ENCODE data around the gene PDE5A. TPM values are rescaled to one million over a fixed set of nuclear protein-coding genes. Genes with fewer than 3 reads are reported as not detected.

PDE5A gene
- total RNA-seq, 1 experiment from 2014 or later: 114 TPM

DNA sequence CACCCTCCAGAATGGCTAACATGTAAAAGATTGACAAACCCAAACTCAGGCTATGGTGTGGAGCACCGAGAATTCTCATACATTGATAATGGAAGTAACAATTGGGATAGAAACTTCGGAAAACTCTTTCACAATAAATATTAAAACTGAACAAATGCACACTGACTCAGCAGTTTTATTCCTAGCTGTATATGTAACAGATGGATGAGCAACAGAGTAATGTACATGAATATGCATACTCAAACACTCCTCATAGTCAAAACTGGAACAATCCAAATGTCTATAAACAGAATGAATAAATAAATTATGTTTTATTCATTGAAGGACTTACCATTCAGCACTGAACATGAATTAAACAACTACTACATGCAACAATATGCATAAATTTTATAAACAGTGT is 37.1 kb upstream of the PDE5A start:
- ChIA-PET POLR2A (no interaction called here), CTCF (no interaction called here)
- TF ChIP-seq POLR2AphosphoS5 (IDR thresholded peaks at IDR 0.05; ENCODE audit: low read depth, low read length) (no peak), SIN3A (IDR thresholded peaks at IDR 0.05; ENCODE audit: borderline replicate concordance, insufficient read depth, low read depth, low read length) (no peak)
- TF ChIP-seq, protein P1, sequence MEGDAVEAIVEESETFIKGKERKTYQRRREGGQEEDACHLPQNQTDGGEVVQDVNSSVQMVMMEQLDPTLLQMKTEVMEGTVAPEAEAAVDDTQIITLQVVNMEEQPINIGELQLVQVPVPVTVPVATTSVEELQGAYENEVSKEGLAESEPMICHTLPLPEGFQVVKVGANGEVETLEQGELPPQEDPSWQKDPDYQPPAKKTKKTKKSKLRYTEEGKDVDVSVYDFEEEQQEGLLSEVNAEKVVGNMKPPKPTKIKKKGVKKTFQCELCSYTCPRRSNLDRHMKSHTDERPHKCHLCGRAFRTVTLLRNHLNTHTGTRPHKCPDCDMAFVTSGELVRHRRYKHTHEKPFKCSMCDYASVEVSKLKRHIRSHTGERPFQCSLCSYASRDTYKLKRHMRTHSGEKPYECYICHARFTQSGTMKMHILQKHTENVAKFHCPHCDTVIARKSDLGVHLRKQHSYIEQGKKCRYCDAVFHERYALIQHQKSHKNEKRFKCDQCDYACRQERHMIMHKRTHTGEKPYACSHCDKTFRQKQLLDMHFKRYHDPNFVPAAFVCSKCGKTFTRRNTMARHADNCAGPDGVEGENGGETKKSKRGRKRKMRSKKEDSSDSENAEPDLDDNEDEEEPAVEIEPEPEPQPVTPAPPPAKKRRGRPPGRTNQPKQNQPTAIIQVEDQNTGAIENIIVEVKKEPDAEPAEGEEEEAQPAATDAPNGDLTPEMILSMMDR (IDR thresholded peaks at IDR 0.05): no peak
- H3K4me3 ChIP-seq (ENCODE audit: low read depth in 2 of 2, low read length in 2 of 2): no peak overlapping the region
- H3K36me3 ChIP-seq (ENCODE audit: control insufficient read depth, insufficient read depth, low read length): no peaks in the 10 kb centered on the region
- in situ Hi-C loops (cut with HindIII; ENCODE audit: low pct_unique_long_range_greater_than_20kb, low sequenced_read_pairs): no loop called here
- peak overlapping the region; percentile 88; the same call in 1 of the 2 replicates for H3K27ac ChIP-seq (ENCODE audit: low read length)
- H3K27me3 ChIP-seq (ENCODE audit: control insufficient read depth, insufficient read depth, low read length): no peaks in the 10 kb centered on the region
- intact Hi-C loops (cut with micrococcal nuclease; ENCODE audit: unreplicated experiment): no loop called here
- no peak for ATAC-seq
- DNase-seq (ENCODE audit: low read depth, low spot score): no peak
- no TSS peak for BruUV-seq (replicated peaks)
- peaks cover 14% of the 10 kb centered on the region; the same call in 1 of the 2 replicates for H3K4me1 ChIP-seq (ENCODE audit: control insufficient read depth, insufficient read depth, low read length)
- H3K9me3 ChIP-seq (ENCODE audit: control insufficient read depth, insufficient read depth, low read depth, low read length): peaks cover 4% of the 10 kb centered on the region; the same call in 1 of the 2 replicates

DNA sequence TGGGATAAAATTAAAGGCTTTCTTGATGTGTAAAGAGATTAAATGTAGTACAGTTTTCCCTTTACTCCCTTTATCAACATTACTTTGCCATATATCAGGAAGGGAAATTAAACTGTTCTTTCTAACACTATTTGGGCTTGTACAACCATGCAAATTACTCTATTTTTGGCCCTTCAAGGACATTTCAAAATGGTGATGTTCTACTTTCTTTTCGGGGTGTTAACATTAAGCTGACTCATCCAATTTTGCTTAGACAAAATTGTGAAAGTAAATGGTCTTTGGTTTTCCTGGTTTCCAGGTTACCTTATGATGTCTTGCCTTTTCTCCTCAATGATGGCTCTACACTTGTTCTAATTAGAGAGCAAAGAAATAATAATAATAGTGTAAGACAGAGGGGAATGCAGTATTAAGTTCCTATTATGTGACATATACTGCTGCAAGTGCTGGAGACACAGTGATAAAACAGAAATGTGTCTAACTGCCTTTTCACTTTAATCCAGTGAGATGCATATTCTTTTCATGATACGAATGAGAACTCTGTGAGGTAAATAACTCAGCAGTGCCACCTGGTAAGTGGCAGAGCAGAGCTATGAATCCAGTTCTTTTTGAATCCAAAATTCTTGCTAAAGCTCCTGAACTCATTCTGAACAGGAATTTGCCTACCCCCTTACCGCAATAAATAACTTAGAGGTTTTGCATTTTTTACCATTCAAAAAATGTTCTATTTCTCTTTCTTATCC is 35.7 kb upstream of the PDE5A start:
- no peak for ATAC-seq
- H3K9me3 ChIP-seq (ENCODE audit: control insufficient read depth, insufficient read depth, low read depth, low read length): peaks cover 4% of the 10 kb centered on the region; the same call in 1 of the 2 replicates
- no TSS peak for BruUV-seq (replicated peaks)
- no peaks in the 10 kb centered on the region for H3K27me3 ChIP-seq (ENCODE audit: control insufficient read depth, insufficient read depth, low read length)
- peaks cover 14% of the 10 kb centered on the region; the same call in 1 of the 2 replicates for H3K4me1 ChIP-seq (ENCODE audit: control insufficient read depth, insufficient read depth, low read length)
- no peaks in the 10 kb centered on the region for H3K36me3 ChIP-seq (ENCODE audit: control insufficient read depth, insufficient read depth, low read length)
- intact Hi-C loops (cut with micrococcal nuclease; ENCODE audit: unreplicated experiment): no loop called here
- no peak overlapping the region; a peak in 1 of 4 replicates for H3K4me3 ChIP-seq (ENCODE audit: low read depth in 2 of 2, low read length in 2 of 2)
- ChIA-PET POLR2A (interaction anchor here (1.0 kb wide), 1 partner anchor 36 kb away, joined by 3 read pairs; the partner anchor contains the start of gene PDE5A), CTCF (no interaction called here)
- H3K27ac ChIP-seq (ENCODE audit: low read length): peak overlapping the region; percentile 88
- no peak for DNase-seq (ENCODE audit: low read depth, low spot score)
- in situ Hi-C loops (cut with HindIII; ENCODE audit: low pct_unique_long_range_greater_than_20kb, low sequenced_read_pairs): no loop called here
- TF ChIP-seq REST (IDR thresholded peaks at IDR 0.05; ENCODE audit: insufficient read depth in 1 of 2, low read depth in 2 of 2, low read length in 1 of 2) (no peak), TCF7L2 (IDR thresholded peaks at IDR 0.05; ENCODE audit: low read depth, low read length) (no peak)
- TF ChIP-seq, protein P1 (IDR thresholded peaks at IDR 0.05): peak; percentile 23; the same call in 1 of the 2 replicates
